Measurements from ENCODE around the gene PRTN3. TPM values are rescaled to one million over a fixed set of nuclear protein-coding genes. Genes with fewer than 3 reads are reported as not detected.
A peak's percentile ranks its signal among the peaks of the same experiment; 100 is the strongest.

Gene PRTN3
- total RNA-seq, 6 donors from 2014 or later, result 1.1 to 9.4 TPM; not detected in 4

- ATAC-seq (ENCODE audit: low FRiP score in 2 of 2) (no peak), DNase-seq (peak in 1 of 2 donors; percentile 83)
- Histone ChIP-seq H3K36me3 (peaks cover 66 to 87% (median 75%) of the 10 kb centered on the region in 4 donors), H3K4me3 (no peak overlapping the region), H3K4me1 (peaks cover 0 to 12% (median 0%) of the 10 kb centered on the region in 4 donors), H3K27ac (no peak overlapping the region), H3K27me3 (no peaks in the 10 kb centered on the region), H3K9me3 (no peaks in the 10 kb centered on the region)
- TF ChIP-seq POLR2AphosphoS5 (IDR thresholded peaks at IDR 0.05), result no peak
- TF ChIP-seq POLR2A (IDR thresholded peaks at IDR 0.05), result no peak
- 90 to 91% methylated on average over 22 of the region's 25 CpGs for WGBS, 2 donors
Measured at GRCh38 chr19:810883-811489, 29.8 kb upstream of the PRTN3 start.

DNA sequence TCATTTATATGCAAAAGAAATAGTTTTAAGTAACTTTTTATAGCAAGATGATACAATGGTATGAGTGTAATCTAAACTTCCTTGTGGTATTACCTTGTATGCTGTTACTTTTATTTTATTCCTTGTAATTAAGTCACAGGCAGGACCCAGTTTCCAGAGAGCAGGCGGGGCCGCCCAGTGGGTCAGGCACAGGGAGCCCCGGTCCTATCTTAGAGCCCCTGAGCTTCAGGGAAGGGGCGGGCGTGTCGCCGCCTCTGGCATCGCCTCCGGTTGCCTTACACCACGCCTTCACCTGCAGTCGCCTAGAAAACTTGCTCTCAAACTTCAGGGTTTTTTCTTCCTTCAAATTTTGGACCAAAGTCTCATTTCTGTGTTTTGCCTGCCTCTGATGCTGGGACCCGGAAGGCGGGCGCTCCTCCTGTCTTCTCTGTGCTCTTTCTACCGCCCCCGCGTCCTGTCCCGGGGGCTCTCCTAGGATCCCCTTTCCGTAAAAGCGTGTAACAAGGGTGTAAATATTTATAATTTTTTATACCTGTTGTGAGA is 29.2 kb upstream of the PRTN3 start:
- no peaks in the 10 kb centered on the region for H3K9me3 ChIP-seq
- ATAC-seq (ENCODE audit: low FRiP score in 2 of 2) (no peak), DNase-seq (peak in 1 of 2 donors; percentile 73)
- peaks cover 60 to 81% (median 70%) of the 10 kb centered on the region in 4 donors for H3K36me3 ChIP-seq
- H3K4me1 ChIP-seq, result peaks cover 0 to 12% (median 0%) of the 10 kb centered on the region in 4 donors
- 96% methylated on average over 20 of the region's 20 CpGs for WGBS, 2 donors
- H3K27me3 ChIP-seq, result no peaks in the 10 kb centered on the region
- TF ChIP-seq EP300 (IDR thresholded peaks at IDR 0.05), result no peak
- no peak overlapping the region for H3K27ac ChIP-seq
- no peak overlapping the region for H3K4me3 ChIP-seq

GRCh38 chr19:812049-812746 is 28.6 kb upstream of the PRTN3 start:
- ATAC-seq (ENCODE audit: low FRiP score in 2 of 2) (no peak), DNase-seq (peak in 1 of 2 donors; percentile 78)
- no peak overlapping the region for H3K4me3 ChIP-seq
- H3K27ac ChIP-seq, result no peak overlapping the region
- H3K36me3 ChIP-seq, result peaks cover 54 to 75% (median 63%) of the 10 kb centered on the region in 4 donors
- TF ChIP-seq EP300 (IDR thresholded peaks at IDR 0.05) (no peak), CTCF (IDR thresholded peaks at IDR 0.05) (no peak), POLR2AphosphoS5 (IDR thresholded peaks at IDR 0.05) (no peak), POLR2A (IDR thresholded peaks at IDR 0.05) (no peak)
- no peaks in the 10 kb centered on the region for H3K9me3 ChIP-seq
- peaks cover 0 to 8% (median 0%) of the 10 kb centered on the region in 4 donors for H3K4me1 ChIP-seq
- H3K27me3 ChIP-seq, result no peaks in the 10 kb centered on the region
- 92 to 95% methylated on average over 45 to 79 of the region's 80 CpGs for WGBS, 2 donors

DNA sequence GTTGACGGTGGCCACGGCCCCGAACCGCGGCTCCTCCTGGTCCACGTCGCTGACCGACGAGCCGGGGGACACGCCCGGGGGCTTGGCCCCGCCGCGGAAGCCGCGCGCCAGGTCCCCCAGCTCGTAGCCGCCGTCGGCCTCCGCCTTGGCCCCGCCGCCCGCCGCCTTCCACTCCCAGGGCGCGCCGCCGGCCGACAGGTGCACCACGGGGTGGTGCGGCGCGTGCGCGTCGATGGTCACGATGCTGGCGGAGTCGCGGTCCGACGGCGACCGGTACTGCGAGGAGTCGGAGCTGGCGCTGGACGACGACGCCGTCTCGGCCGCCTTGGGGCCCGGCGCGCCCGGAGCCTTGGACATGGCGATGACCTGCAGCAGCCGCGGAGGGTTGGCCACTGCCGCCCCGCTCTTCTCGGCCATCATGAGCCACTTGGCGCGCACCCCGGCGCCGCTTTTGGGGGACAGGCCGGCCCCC is 28.0 kb upstream of the PRTN3 start:
- peak in 1 of 2 donors; percentile 86 for DNase-seq

More for the DNA sequence above, 28.0 kb upstream of the PRTN3 start:
- TF ChIP-seq POLR2AphosphoS5 (IDR thresholded peaks at IDR 0.05), result no peak
- TF ChIP-seq CTCF (IDR thresholded peaks at IDR 0.05), result no peak
- no peak for TF ChIP-seq POLR2A (IDR thresholded peaks at IDR 0.05)
- no peak for TF ChIP-seq EP300 (IDR thresholded peaks at IDR 0.05)
- Histone ChIP-seq H3K9me3 (no peaks in the 10 kb centered on the region), H3K27me3 (no peaks in the 10 kb centered on the region), H3K4me1 (peaks cover 0 to 2% (median 0%) of the 10 kb centered on the region in 4 donors), H3K36me3 (peaks cover 48 to 69% (median 57%) of the 10 kb centered on the region in 4 donors), H3K4me3 (no peak overlapping the region), H3K27ac (no peak overlapping the region)
- no peak for ATAC-seq (ENCODE audit: low FRiP score in 2 of 2)
- WGBS, 2 donors, result 89 to 94% methylated on average over 25 to 54 of the region's 72 CpGs

Data from upper lobe of left lung (tissue), 6 donors.